NB4 (cell line): ENCODE data around the gene PPP2R1B.

Experiments
- POLR2A ChIP-seq: IDR thresholded peaks from 2 replicates; pipeline ENCODE4 v1.6.1; 2011; ENCODE audit warnings: mild to moderate bottlenecking; ENCODE audit not compliant: insufficient read length; ENCODE audit errors: extremely low read depth
- TF ChIP-seq, protein P1 (sequence below): IDR thresholded peaks from one replicate; pipeline ENCODE4 v1.5.1; 2012; ENCODE audit warnings: low read depth, low read length

DNA sequence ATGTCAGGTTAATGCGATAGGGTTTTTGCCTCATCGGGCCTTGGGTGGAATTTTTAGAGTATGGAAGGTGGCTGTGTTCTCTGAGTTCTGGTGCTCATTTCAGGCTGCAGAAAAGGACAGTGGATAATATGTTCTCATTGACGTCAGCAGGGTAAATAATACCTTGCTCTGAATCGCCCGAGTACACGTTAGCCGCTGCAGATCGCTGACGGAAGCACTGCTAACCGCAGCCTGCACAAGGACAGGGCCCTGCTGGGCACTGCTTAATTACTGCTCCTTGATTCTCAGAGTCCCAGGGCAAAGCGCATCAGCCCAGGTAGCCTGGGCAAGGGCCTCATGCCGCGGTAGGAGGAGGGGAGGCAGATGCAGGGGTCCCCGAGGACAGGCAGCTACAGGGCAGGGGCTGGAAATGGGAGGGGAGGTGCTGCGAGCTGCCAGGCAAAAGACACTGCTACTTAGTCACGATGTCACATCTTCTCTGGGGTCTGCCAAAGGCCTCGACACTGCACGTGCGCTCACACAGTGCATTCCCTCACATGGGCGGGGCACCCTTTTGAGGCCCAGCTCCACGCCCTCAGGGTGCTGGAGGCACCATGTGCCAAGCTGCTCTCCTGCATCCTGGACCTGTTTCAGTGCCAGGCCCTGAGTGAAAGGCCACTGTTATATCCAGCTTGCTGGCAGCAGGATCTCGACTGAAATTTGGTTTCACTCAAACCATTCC lies 35.2 kb downstream of the PPP2R1B start:
- TF ChIP-seq, protein P1, sequence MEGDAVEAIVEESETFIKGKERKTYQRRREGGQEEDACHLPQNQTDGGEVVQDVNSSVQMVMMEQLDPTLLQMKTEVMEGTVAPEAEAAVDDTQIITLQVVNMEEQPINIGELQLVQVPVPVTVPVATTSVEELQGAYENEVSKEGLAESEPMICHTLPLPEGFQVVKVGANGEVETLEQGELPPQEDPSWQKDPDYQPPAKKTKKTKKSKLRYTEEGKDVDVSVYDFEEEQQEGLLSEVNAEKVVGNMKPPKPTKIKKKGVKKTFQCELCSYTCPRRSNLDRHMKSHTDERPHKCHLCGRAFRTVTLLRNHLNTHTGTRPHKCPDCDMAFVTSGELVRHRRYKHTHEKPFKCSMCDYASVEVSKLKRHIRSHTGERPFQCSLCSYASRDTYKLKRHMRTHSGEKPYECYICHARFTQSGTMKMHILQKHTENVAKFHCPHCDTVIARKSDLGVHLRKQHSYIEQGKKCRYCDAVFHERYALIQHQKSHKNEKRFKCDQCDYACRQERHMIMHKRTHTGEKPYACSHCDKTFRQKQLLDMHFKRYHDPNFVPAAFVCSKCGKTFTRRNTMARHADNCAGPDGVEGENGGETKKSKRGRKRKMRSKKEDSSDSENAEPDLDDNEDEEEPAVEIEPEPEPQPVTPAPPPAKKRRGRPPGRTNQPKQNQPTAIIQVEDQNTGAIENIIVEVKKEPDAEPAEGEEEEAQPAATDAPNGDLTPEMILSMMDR: no peak
- no peak for TF ChIP-seq POLR2A
